Caco-2 (cell line): Measurements from ENCODE around the gene RAI1. TPM values are rescaled to one million over a fixed set of nuclear protein-coding genes. Genes with fewer than 3 reads are reported as not detected.

Experiments used
- BruUV-seq: library from RNA; stranded (reverse); fragments of 400-500 nt; replicated peaks from 2 replicates; lab custom pipeline; 2021; lab: Mats Ljungman, UMichigan
- CTCF ChIA-PET: fragments of 300-600 bp; sonication (Branson Sonifier 250); formaldehyde crosslinking; loops from one replicate; lab custom pipeline; 2022; ENCODE audit warnings: antibody characterized with exemption; lab: Charles Lee
- POLR2A ChIA-PET: fragments of 300-600 bp; sonication (Branson Sonifier 250); formaldehyde crosslinking; loops from one replicate; lab custom pipeline; 2022; ENCODE audit warnings: antibody characterized with exemption; lab: Charles Lee
- DNase-seq, 2 experiments: peaks; one replicate each; pipeline versions ENCODE4 v3.0.0 to v3.0.0-alpha.2; 2020 to 2022
- H3K27me3 ChIP-seq: replicated peaks from 2 replicates; pipeline ENCODE4 v1.6.0; 2011; ENCODE audit warnings: low read length; ENCODE audit not compliant: control insufficient read depth, insufficient read depth
- H3K36me3 ChIP-seq: 2 replicates; pipeline ENCODE4 v1.5.1; 2011; ENCODE audit warnings: low read length; ENCODE audit not compliant: control insufficient read depth, insufficient read depth
- H3K4me1 ChIP-seq: fragments of 250-450 bp; sonication (Bioruptor Pico); 2 replicates; pipeline ENCODE4 v1.5.1; 2020; ENCODE audit warnings: mild to moderate bottlenecking
- H3K4me3 ChIP-seq: 2 replicates; pipeline ENCODE4 v1.5.1; 2011; ENCODE audit warnings: low read depth, mild to moderate bottlenecking, control low read depth, low read length
- H3K9me3 ChIP-seq: fragments of 250-450 bp; sonication (Bioruptor Pico); 2 replicates; pipeline ENCODE4 v1.5.1; 2020; ENCODE audit warnings: mild to moderate bottlenecking, moderate library complexity
- H3K27ac Mint-ChIP-seq: one replicate; pipeline ENCODE4 v1.8.0; 2022; ENCODE audit warnings: mixed read lengths; ENCODE audit not compliant: unreplicated experiment
- H3K27me3 Mint-ChIP-seq: one replicate; pipeline ENCODE4 v1.8.0; 2022; ENCODE audit warnings: mixed read lengths; ENCODE audit not compliant: insufficient read depth, unreplicated experiment
- H3K36me3 Mint-ChIP-seq: one replicate; pipeline ENCODE4 v1.8.0; 2022; ENCODE audit warnings: mild to moderate bottlenecking, mixed read lengths; ENCODE audit not compliant: insufficient read depth, unreplicated experiment
- H3K4me1 Mint-ChIP-seq: one replicate; pipeline ENCODE4 v1.8.0; 2022; ENCODE audit warnings: low read depth, mixed read lengths; ENCODE audit not compliant: unreplicated experiment
- H3K4me3 Mint-ChIP-seq: one replicate; pipeline ENCODE4 v1.8.0; 2022; ENCODE audit warnings: mild to moderate bottlenecking, moderate library complexity, mixed read lengths; ENCODE audit not compliant: unreplicated experiment
- H3K9me3 Mint-ChIP-seq: one replicate; pipeline ENCODE4 v1.8.0; 2022; ENCODE audit warnings: mixed read lengths; ENCODE audit not compliant: unreplicated experiment
- CTCF ChIP-seq, 2 experiments: fragments of 200-600 bp in 1 of 2; IDR thresholded peaks; 1 replicate in 1 of 2; 2 replicates in 1 of 2; pipeline versions ENCODE4 v1.5.1 to v1.8.0; 2011 to 2022; ENCODE audit warnings: antibody characterized with exemption in 1 of 2, control low read depth in 1 of 2, inconsistent platforms in 1 of 2, low read depth in 1 of 2, low read length in 1 of 2, mild to moderate bottlenecking in 1 of 2, moderate library complexity in 1 of 2; ENCODE audit not compliant: insufficient read depth in 1 of 2, severe bottlenecking in 1 of 2, unreplicated experiment in 1 of 2
- intact Hi-C: fragments of 100-400 bp; cut with micrococcal nuclease; formaldehyde crosslinking; loops from one replicate; pipeline ENCODE4 v1.10.0; 2022; ENCODE audit not compliant: unreplicated experiment
- total RNA-seq: library from RNA; stranded (reverse); gene quantifications from 2 replicates; pipeline ENCODE4 v1.2.3, GENCODE V29; 2022

RAI1 gene
- total RNA-seq, 1 experiment from 2014 or later, result 44.3 TPM

DNA sequence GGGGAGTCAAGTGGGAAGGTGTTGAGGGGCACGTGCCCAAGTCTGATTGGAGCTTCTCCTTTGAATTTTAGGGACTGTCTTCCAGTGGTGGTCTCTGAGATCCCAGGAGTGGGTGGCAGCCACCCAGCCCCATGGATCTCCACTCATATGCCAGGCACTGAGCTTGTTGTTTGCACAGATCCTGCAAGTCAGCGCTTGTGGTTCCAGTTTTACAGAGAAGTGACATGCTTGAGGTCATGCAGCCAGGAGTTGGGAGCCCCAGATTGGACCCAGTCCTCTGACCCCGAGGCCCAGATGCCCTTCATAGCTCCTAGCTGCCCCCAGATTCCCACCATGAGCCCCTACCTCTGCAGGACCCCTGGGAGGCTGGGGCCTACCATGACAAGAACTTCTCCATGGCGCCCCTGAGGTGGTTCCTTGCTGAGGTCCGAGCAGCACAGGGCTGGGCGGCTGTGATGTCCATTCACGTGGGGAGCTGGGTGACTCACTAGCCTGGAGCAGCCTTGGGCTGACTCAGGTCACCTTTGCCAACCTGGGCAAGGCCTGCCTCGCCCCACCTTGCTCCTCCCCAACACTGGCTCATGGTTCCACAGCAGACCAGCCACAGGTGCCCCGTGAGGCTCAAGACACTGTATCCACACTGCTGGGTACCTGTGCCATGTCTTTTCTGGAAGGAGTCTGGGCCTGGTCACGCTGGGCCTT is 47.4 kb downstream of the RAI1 start:
- intact Hi-C loops, result loop anchor here (10.0 kb wide), 1 partner anchor 126 kb away; no protein-coding TSS in a partner anchor
- no peaks in the 10 kb centered on the region for H3K9me3 Mint-ChIP-seq
- no peak overlapping the region for H3K4me3 ChIP-seq
- no peaks in the 10 kb centered on the region for H3K4me1 ChIP-seq
- ChIA-PET POLR2A (no interaction called here), CTCF (no interaction called here)
- TF ChIP-seq CTCF (IDR thresholded peaks at IDR 0.05; ENCODE audit: insufficient read depth in 1 of 2, low read depth in 1 of 2, low read length in 1 of 2, severe bottlenecking in 1 of 2, unreplicated experiment in 1 of 2), result no peak
- H3K4me3 Mint-ChIP-seq, result no peak overlapping the region
- H3K4me1 Mint-ChIP-seq, result peaks cover 13% of the 10 kb centered on the region
- H3K27me3 ChIP-seq, result no peaks in the 10 kb centered on the region
- H3K36me3 ChIP-seq, result no peaks in the 10 kb centered on the region; the same call in 1 of the 2 replicates
- H3K27me3 Mint-ChIP-seq, result no peaks in the 10 kb centered on the region
- no TSS peak for BruUV-seq
- DNase-seq, result no peak
- no peaks in the 10 kb centered on the region for H3K9me3 ChIP-seq
- H3K36me3 Mint-ChIP-seq, result peaks cover 16% of the 10 kb centered on the region
- no peak overlapping the region for H3K27ac Mint-ChIP-seq

GRCh38 chr17:17729620-17730249 is 48.5 kb downstream of the RAI1 start:
- Mint-ChIP-seq H3K36me3 (peaks cover 16% of the 10 kb centered on the region), H3K9me3 (no peaks in the 10 kb centered on the region), H3K27ac (no peak overlapping the region), H3K4me3 (no peak overlapping the region), H3K27me3 (no peaks in the 10 kb centered on the region), H3K4me1 (peaks cover 13% of the 10 kb centered on the region)
- no peaks in the 10 kb centered on the region; the same call in 1 of the 2 replicates for H3K36me3 ChIP-seq
- no peaks in the 10 kb centered on the region for H3K27me3 ChIP-seq
- intact Hi-C loops, result loop anchor here (10.0 kb wide), 1 partner anchor 125 kb away; no protein-coding TSS in a partner anchor
- peak; percentile 83 to 86 for TF ChIP-seq CTCF (IDR thresholded peaks at IDR 0.05; ENCODE audit: insufficient read depth in 1 of 2, low read depth in 1 of 2, low read length in 1 of 2, severe bottlenecking in 1 of 2, unreplicated experiment in 1 of 2)
- no peaks in the 10 kb centered on the region for H3K4me1 ChIP-seq
- POLR2A ChIA-PET, result no interaction called here
- DNase-seq, result peak; percentile 71 to 77
- no peak overlapping the region for H3K4me3 ChIP-seq
- CTCF ChIA-PET, result no interaction called here
- no peaks in the 10 kb centered on the region for H3K9me3 ChIP-seq
- no TSS peak for BruUV-seq

DNA sequence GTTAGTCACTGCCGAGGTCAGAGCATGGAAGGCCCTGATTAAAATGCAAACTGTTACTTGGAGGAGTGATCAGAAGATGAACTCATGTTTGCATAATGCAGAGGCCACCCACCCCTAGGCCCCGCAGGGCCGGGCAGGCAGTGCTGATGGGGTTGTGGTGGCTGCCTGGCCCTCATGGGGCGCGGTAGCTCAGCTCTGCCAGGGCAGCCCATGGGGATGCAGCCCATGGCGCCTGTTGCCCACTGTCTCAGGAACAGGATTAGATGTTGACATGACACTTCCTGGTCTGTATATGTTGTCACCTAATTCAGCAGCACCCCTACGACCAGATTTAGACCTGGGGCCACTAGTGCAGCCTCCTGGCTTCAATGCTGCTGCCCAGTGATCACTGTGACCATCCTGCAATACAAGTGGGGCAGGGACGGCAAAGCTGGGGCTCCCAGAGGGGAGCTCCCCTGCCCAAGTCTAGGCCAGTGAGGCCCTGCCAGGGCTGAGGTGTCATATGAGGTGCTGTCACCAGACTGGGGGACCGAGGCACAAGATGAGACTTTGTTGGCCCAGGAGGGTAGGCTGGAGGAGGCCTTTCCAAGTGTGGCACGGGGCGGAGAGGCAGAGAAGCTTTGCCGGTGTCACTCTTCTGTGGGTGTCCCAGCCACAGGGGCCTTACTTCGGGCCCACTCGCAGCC is 49.1 kb downstream of the RAI1 start:
- no peaks in the 10 kb centered on the region for H3K27me3 Mint-ChIP-seq
- no peaks in the 10 kb centered on the region for H3K4me1 ChIP-seq
- TF ChIP-seq CTCF (IDR thresholded peaks at IDR 0.05; ENCODE audit: insufficient read depth in 1 of 2, low read depth in 1 of 2, low read length in 1 of 2, severe bottlenecking in 1 of 2, unreplicated experiment in 1 of 2), result no peak
- intact Hi-C loops, result no loop called here
- H3K4me1 Mint-ChIP-seq, result peaks cover 13% of the 10 kb centered on the region
- H3K27ac Mint-ChIP-seq, result no peak overlapping the region
- no peaks in the 10 kb centered on the region for H3K9me3 ChIP-seq
- no peak for DNase-seq
- H3K4me3 Mint-ChIP-seq, result no peak overlapping the region
- no TSS peak for BruUV-seq
- H3K36me3 ChIP-seq, result no peaks in the 10 kb centered on the region; the same call in 1 of the 2 replicates
- ChIA-PET POLR2A (no interaction called here), CTCF (no interaction called here)
- no peak overlapping the region for H3K4me3 ChIP-seq
- H3K27me3 ChIP-seq, result no peaks in the 10 kb centered on the region
- no peaks in the 10 kb centered on the region for H3K9me3 Mint-ChIP-seq
- peaks cover 12% of the 10 kb centered on the region for H3K36me3 Mint-ChIP-seq
